Heart left ventricle (tissue), 16 donors: Measurements from ENCODE around the gene FREY1. TPM values are rescaled to one million over a fixed set of nuclear protein-coding genes. Genes with fewer than 3 reads are reported as not detected.
A peak's percentile ranks its signal among the peaks of the same experiment; 100 is the strongest.

Experiments used
- ATAC-seq, 4 donors: fragments of 200-7000 bp; cut with Tn5 transposase; one replicate each; pipeline ENCODE4 v1.9.1; 2020 to 2022; ENCODE audit warnings: moderate library complexity in 4 of 4, mild to moderate bottlenecking in 3 of 4, moderate number of reproducible peaks in 1 of 4
- DNase-seq, 5 donors: peaks; one replicate each; pipeline ENCODE4 v3.0.0-alpha.2; 2020
- H3K27ac ChIP-seq, 12 donors: fragments of 200-600 bp; sonication (generic) in 4 of 12; one replicate each; pipeline versions ENCODE4 v1.5.0 to v1.8.0; 2016 to 2022; ENCODE audit warnings: mild to moderate bottlenecking in 2 of 12
- H3K27me3 ChIP-seq, 9 donors: fragments of 200-600 bp; sonication (generic) in 2 of 9; one replicate each; pipeline versions ENCODE4 v1.5.1 to v1.8.0; 2016 to 2022; ENCODE audit warnings: mild to moderate bottlenecking in 3 of 9
- H3K36me3 ChIP-seq, 9 donors: fragments of 200-600 bp; sonication (generic) in 2 of 9; one replicate each; pipeline versions ENCODE4 v1.5.0 to v1.8.0; 2018 to 2022; ENCODE audit warnings: mild to moderate bottlenecking in 2 of 9
- H3K4me1 ChIP-seq, 12 donors: fragments of 200-600 bp; sonication (generic) in 4 of 12; one replicate each; pipeline versions ENCODE4 v1.5.0 to v1.8.0; 2016 to 2022; ENCODE audit warnings: mild to moderate bottlenecking in 3 of 12
- H3K4me3 ChIP-seq, 12 donors: fragments of 200-600 bp; sonication (generic) in 4 of 12; one replicate each; pipeline versions ENCODE4 v1.5.0 to v1.8.0; 2017 to 2022; ENCODE audit warnings: mild to moderate bottlenecking in 9 of 12, moderate library complexity in 4 of 12
- H3K9me3 ChIP-seq, 12 donors: fragments of 200-600 bp; sonication (generic) in 4 of 12; one replicate each; pipeline versions ENCODE4 v1.5.0 to v1.8.0; 2016 to 2022; ENCODE audit warnings: mild to moderate bottlenecking in 1 of 12
- CTCF ChIP-seq, 12 donors: fragments of 200-600 bp; sonication (generic) in 4 of 12; IDR thresholded peaks; one replicate each; pipeline versions ENCODE4 v1.5.0 to v1.8.0; 2018 to 2022; ENCODE audit warnings: antibody characterized with exemption in 12 of 12, mild to moderate bottlenecking in 5 of 12
- POLR2A ChIP-seq, 2 donors: fragments of 450-650 bp; IDR thresholded peaks; one replicate each; pipeline ENCODE4 v1.6.1; 2017; ENCODE audit warnings: antibody characterized with exemption in 2 of 2, mild to moderate bottlenecking in 2 of 2, moderate library complexity in 2 of 2
- WGBS, 4 donors: extraction: QIAGEN DNeasy Blood & Tissue Kit in 2 of 4; methylation state at CpG; one replicate each; pipeline versions ENCODE4 v1.1.5 to v1.1.7; 2013 to 2018; 5-methylcytosine and 5-hydroxymethylcytosine counted together
- intact Hi-C, 10 donors: fragments of 100-400 bp; cut with DNase I; formaldehyde crosslinking; loops; one replicate each; pipeline versions ENCODE4 v1.11.1 to v1.14.2; 2022
- polyA plus RNA-seq, 2 donors: library from polyadenylated mRNA; stranded (reverse); fragments of 200-250 nt; gene quantifications; one replicate each; pipeline ENCODE4 v1.2.3, GENCODE V29; 2013
- total RNA-seq, 9 donors: library from RNA; depleted of rRNA in 2 of 9; stranded (reverse); fragments of >200 nt in 2 of 9; fragmentation: NEBNext Ultra II Directional in 3 of 9; extraction: Animal tissue kit (Norgen Biotek cat#: 25700) in 3 of 9; gene quantifications; one replicate each; pipeline versions ENCODE4 v1.1.0 to v1.2.4, GENCODE V29; 2016 to 2023
- donor health status: ischemic (EF 13 %, LVEDD 7.1; RV severe dilation, severe dysfunction).
- donor health status: healthy with polysubstance abuse.
- donor health status: DM: no; HTN: yes; CAD: no.
- donor health status: DM: no; HTN: no; CAD: no.
- donor health status: ischemic (EF 25% LVEDD 6.9; RV normal size, moderate dysfunction).
- donor health status: ischemic (EF 25% LVEDD 5.7; RV mildly dilated, moderate dysfunction).
- donor health status: healthy.
- donor health status: DM: yes; HTN: yes; CAD: no.
- donor health status: ischemic (EF 35%, LVEDD 5.7; RV mildly dilated, moderate dysfunction).
- donor health status: nonischemic (EF 11% LVEDD 7.7; RV severe dilation, severe dysfunction).
- donor health status: DM: yes; HTN: yes; CAD: no.
- donor health status: PGD.
- donor health status: ischemic (EF 29% LVEDD 5.4; RV normal size, mild dysfunction).
- donor health status: nonischemic (EF 23%, LVEDD 6.1; RV moderate dilation, normal function).

Gene FREY1
- total and polyA plus RNA-seq, 11 donors, result 0.37 to 1.00 (median 0.45) TPM; not detected in 5

- ATAC-seq (no peak), DNase-seq (no peak)
- H3K27me3 ChIP-seq, result peaks cover 0 to 3% (median 0%) of the 10 kb centered on the region in 9 donors
- peaks cover 0 to 6% (median under 1%) of the 10 kb centered on the region in 9 donors for H3K36me3 ChIP-seq
- H3K4me3 ChIP-seq, result no peak overlapping the region
- no peak overlapping the region for H3K27ac ChIP-seq
- H3K4me1 ChIP-seq, result peaks cover 0 to 11% (median 5%) of the 10 kb centered on the region in 12 donors
- intact Hi-C loops, result no loop called here
- TF ChIP-seq CTCF (IDR thresholded peaks at IDR 0.05), result no peak
- TF ChIP-seq POLR2A (IDR thresholded peaks at IDR 0.05), result no peak
- no peaks in the 10 kb centered on the region for H3K9me3 ChIP-seq
- 83 to 91% (median 89%) methylated on average over 9 to 10 of the region's 10 CpGs for WGBS, 4 donors
Observed at GRCh38 chr11:45887587-45887986, 19.5 kb downstream of the FREY1 start.

GRCh38 chr11:45886816-45887520, 20.1 kb downstream of the FREY1 start:
- peaks cover 0 to 11% (median 5%) of the 10 kb centered on the region in 12 donors for H3K4me1 ChIP-seq
- H3K4me3 ChIP-seq, result no peak overlapping the region
- H3K9me3 ChIP-seq, result no peaks in the 10 kb centered on the region
- peaks cover 0 to 3% (median 0%) of the 10 kb centered on the region in 9 donors for H3K27me3 ChIP-seq
- H3K36me3 ChIP-seq, result peaks cover 0 to 12% (median 7%) of the 10 kb centered on the region in 9 donors
- WGBS, 4 donors, result 83 to 96% (median 90%) methylated on average over 4 of the region's 4 CpGs
- DNase-seq (no peak), ATAC-seq (no peak)
- no peak overlapping the region for H3K27ac ChIP-seq
- TF ChIP-seq POLR2A (IDR thresholded peaks at IDR 0.05) (no peak), CTCF (IDR thresholded peaks at IDR 0.05) (no peak)
- intact Hi-C loops, result no loop called here

- intact Hi-C loops, result no loop called here
- WGBS, 4 donors, result 15 to 24% (median 23%) methylated on average over 28 to 43 of the region's 43 CpGs
- H3K9me3 ChIP-seq, result no peaks in the 10 kb centered on the region
- TF ChIP-seq CTCF (IDR thresholded peaks at IDR 0.05) (no peak), POLR2A (IDR thresholded peaks at IDR 0.05) (no peak)
- DNase-seq (no peak), ATAC-seq (no peak)
- H3K4me1 ChIP-seq, result peaks cover 0 to 17% (median 7%) of the 10 kb centered on the region in 12 donors
- H3K36me3 ChIP-seq, result peaks cover 0 to 20% (median 15%) of the 10 kb centered on the region in 9 donors
- peak overlapping the region in 11 of 12 donors; percentile 28 to 66 (median 51) for H3K4me3 ChIP-seq
- no peak overlapping the region for H3K27ac ChIP-seq
- H3K27me3 ChIP-seq, result peaks cover 0 to 3% (median 0%) of the 10 kb centered on the region in 9 donors
Observed at GRCh38 chr11:45885921-45886721, 20.9 kb downstream of the FREY1 start.
